Endothelial cell (in vitro differentiated cells): Measurements from ENCODE around the gene BCAT1. TPM values are rescaled to one million over a fixed set of nuclear protein-coding genes. Genes with fewer than 3 reads are reported as not detected.

Experiments used
- DNase-seq: peaks from one replicate; pipeline ENCODE4 v3.0.0; 2021; ENCODE audit warnings: low spot score
- H3K27ac Mint-ChIP-seq: one replicate; pipeline ENCODE4 v1.8.0; 2021; ENCODE audit warnings: mixed read lengths, inconsistent platforms; ENCODE audit not compliant: unreplicated experiment
- H3K27me3 Mint-ChIP-seq: one replicate; pipeline ENCODE4 v1.8.0; 2021; ENCODE audit warnings: mild to moderate bottlenecking, moderate library complexity, mixed read lengths, inconsistent platforms; ENCODE audit not compliant: unreplicated experiment
- H3K36me3 Mint-ChIP-seq: one replicate; pipeline ENCODE4 v1.8.0; 2021; ENCODE audit warnings: mild to moderate bottlenecking, low read depth, mixed read lengths, inconsistent platforms; ENCODE audit not compliant: unreplicated experiment
- H3K4me1 Mint-ChIP-seq: one replicate; pipeline ENCODE4 v1.8.0; 2021; ENCODE audit warnings: mild to moderate bottlenecking, mixed read lengths, inconsistent platforms; ENCODE audit not compliant: unreplicated experiment
- H3K4me3 Mint-ChIP-seq: one replicate; pipeline ENCODE4 v1.8.0; 2021; ENCODE audit warnings: mild to moderate bottlenecking, mixed read lengths, inconsistent platforms; ENCODE audit not compliant: unreplicated experiment
- H3K9me3 Mint-ChIP-seq: one replicate; pipeline ENCODE4 v1.8.0; 2021; ENCODE audit warnings: mixed read lengths, inconsistent platforms; ENCODE audit not compliant: unreplicated experiment
- total RNA-seq: library from RNA; stranded (reverse); fragmentation: NEBNext Ultra II Directional; extraction: Animal tissue kit (Norgen Biotek cat#: 25700); gene quantifications from one replicate; pipeline ENCODE4 v1.2.1, GENCODE V29; 2021; ENCODE audit not compliant: unreplicated experiment
- TF ChIP-seq, protein P1 (sequence below): fragments of 200-600 bp; sonication (generic); IDR thresholded peaks from one replicate; pipeline ENCODE4 v1.5.0; 2021; ENCODE audit warnings: antibody characterized with exemption; ENCODE audit not compliant: unreplicated experiment

The BCAT1 gene
- total RNA-seq, 1 donor from 2014 or later: 110 TPM

DNA sequence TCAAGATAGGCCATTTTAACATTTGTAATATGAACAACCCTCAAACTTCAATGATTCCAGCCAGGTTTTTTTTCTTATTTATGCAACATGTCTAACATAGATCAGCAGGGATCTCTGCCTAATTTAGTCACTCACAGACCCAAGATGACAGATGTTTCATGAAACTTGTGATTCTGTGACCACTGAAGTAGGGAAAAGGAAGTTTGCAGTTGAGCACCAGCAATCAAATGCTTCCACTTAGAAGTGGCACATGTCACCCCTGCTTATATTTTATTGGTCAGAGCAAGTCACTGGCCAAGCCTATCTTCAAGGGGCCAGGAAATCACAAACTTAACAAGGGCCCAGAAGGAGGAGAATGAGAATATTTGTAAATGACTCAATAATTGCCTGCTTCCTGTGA lies 150.6 kb downstream of the BCAT1 start:
- Mint-ChIP-seq H3K9me3 (no peaks in the 10 kb centered on the region), H3K4me1 (no peaks in the 10 kb centered on the region), H3K27me3 (peaks cover 2% of the 10 kb centered on the region), H3K27ac (no peak overlapping the region), H3K4me3 (no peak overlapping the region), H3K36me3 (no peaks in the 10 kb centered on the region)
- DNase-seq: no peak
- TF ChIP-seq, protein P1, sequence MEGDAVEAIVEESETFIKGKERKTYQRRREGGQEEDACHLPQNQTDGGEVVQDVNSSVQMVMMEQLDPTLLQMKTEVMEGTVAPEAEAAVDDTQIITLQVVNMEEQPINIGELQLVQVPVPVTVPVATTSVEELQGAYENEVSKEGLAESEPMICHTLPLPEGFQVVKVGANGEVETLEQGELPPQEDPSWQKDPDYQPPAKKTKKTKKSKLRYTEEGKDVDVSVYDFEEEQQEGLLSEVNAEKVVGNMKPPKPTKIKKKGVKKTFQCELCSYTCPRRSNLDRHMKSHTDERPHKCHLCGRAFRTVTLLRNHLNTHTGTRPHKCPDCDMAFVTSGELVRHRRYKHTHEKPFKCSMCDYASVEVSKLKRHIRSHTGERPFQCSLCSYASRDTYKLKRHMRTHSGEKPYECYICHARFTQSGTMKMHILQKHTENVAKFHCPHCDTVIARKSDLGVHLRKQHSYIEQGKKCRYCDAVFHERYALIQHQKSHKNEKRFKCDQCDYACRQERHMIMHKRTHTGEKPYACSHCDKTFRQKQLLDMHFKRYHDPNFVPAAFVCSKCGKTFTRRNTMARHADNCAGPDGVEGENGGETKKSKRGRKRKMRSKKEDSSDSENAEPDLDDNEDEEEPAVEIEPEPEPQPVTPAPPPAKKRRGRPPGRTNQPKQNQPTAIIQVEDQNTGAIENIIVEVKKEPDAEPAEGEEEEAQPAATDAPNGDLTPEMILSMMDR: no peak

DNA sequence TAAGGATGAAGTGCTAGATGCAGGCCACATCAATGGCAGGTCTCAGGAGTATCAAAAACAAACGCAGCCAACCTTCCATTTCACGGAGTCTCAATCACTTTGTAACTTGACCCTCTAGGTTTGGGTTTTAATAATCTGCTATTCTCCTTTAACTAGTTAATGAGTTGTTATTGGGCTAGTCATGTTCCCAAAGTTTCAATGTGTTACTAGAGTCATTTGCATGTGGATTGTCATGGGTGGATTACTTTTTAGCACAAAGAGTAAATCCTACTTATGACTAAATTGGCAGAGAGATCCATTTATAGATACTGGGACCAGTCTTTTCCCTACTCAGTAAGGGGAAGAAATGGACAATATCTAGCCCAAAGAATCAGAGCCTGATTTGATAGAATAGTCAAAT lies 151.0 kb downstream of the BCAT1 start:
- Mint-ChIP-seq H3K4me1 (no peaks in the 10 kb centered on the region), H3K27me3 (peaks cover under 1% of the 10 kb centered on the region), H3K4me3 (no peak overlapping the region), H3K27ac (no peak overlapping the region), H3K36me3 (no peaks in the 10 kb centered on the region), H3K9me3 (no peaks in the 10 kb centered on the region)
- TF ChIP-seq, protein P1: no peak
- DNase-seq: no peak

DNA sequence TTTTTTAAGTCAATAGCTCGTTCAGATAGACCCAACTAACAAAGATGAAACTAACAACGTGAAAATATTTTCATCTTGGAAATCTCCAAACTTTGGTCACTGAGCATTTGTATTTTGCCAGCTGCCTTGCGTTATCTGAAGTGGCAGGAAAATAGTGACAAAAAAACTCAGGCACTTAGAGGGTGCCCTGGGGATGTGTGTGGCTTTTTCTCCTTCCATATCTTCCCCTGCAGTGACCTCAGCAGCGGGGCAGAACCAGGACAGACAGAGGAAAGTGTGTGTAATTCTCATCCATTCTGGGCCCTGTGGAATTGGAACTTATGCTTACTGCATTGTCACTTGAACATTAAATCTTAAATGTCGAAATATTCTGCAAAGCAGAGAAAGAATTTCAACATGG lies 152.0 kb downstream of the BCAT1 start:
- Mint-ChIP-seq H3K4me1 (no peaks in the 10 kb centered on the region), H3K27ac (no peak overlapping the region), H3K4me3 (no peak overlapping the region), H3K36me3 (no peaks in the 10 kb centered on the region), H3K27me3 (no peaks in the 10 kb centered on the region), H3K9me3 (no peaks in the 10 kb centered on the region)
- no peak for DNase-seq
- TF ChIP-seq, protein P1: no peak

DNA sequence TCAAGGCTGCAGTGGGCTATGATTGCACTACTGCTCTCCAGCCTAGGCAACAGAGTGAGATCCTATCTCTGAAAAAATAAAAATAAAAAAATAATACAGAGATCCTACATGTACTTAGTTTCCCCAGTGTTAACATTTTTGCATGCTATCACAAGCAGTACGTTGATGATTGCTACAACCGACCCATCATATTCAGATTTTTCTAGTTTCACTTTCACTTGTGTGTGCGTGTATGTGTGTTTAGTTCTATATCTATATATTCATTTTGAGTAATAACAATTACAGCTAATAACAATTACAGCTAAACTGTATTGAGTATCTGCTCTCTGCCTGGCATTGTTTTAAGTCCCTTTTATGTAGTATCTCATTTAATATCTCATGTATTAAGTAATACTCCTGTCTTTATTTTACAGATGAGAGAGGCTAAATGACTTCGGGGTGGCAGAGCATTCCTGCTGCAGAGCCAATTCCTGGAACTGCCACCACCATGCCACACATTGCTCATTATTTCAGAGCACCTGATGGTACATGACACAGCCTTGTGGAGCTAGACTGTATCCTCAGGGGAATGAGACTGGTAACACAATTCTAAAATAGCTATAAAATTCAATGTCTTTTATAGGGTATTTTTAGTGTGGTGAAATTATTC lies 153.1 kb downstream of the BCAT1 start:
- no peaks in the 10 kb centered on the region for H3K9me3 Mint-ChIP-seq
- TF ChIP-seq, protein P1: no peak
- H3K36me3 Mint-ChIP-seq: no peaks in the 10 kb centered on the region
- H3K27ac Mint-ChIP-seq: no peak overlapping the region
- no peaks in the 10 kb centered on the region for H3K27me3 Mint-ChIP-seq
- H3K4me3 Mint-ChIP-seq: no peak overlapping the region
- no peaks in the 10 kb centered on the region for H3K4me1 Mint-ChIP-seq
- DNase-seq: no peak

DNA sequence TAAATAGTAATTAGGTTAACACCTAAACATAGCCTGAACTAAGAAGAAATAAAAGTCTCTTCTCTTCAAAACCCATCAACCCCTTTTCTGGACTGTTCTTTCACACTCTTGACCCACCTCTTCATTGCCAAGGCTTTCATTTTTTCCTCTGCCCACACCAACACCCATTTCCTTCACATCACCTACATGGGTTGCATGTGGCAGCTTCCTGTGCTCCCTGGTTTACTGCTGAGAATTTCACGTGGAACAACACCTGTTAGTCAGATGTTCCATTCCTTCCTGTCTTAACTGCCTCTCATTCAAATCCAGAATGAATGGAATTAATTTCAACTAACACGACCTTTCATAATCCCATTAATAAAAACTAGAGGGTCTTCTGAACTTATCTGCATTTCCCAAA lies 157.3 kb downstream of the BCAT1 start:
- Mint-ChIP-seq H3K27ac (no peak overlapping the region), H3K4me1 (no peaks in the 10 kb centered on the region), H3K36me3 (no peaks in the 10 kb centered on the region), H3K9me3 (no peaks in the 10 kb centered on the region), H3K27me3 (no peaks in the 10 kb centered on the region), H3K4me3 (no peak overlapping the region)
- TF ChIP-seq, protein P1: no peak
- no peak for DNase-seq
